Psoas muscle (tissue), 8 donors: ENCODE data around the gene ANKRD30A. TPM values are rescaled to one million over a fixed set of nuclear protein-coding genes. Genes with fewer than 3 reads are reported as not detected.
"Not testable (repeated sequence)": the region's sequence is repeated elsewhere in the genome, so short reads cannot be mapped to it uniquely, and the experiment has no call there.

Experiments
- ATAC-seq, 4 donors: fragments of 200-7000 bp; cut with Tn5 transposase; one replicate each; pipeline ENCODE4 v1.9.1; 2020; ENCODE audit warnings: moderate library complexity in 3 of 4, mild to moderate bottlenecking in 2 of 4
- DNase-seq, 2 donors: peaks; one replicate each; pipeline ENCODE4 v3.0.0-alpha.2; 2020
- H3K27ac ChIP-seq: fragments of 200-600 bp; one replicate; pipeline ENCODE4 v1.8.0; 2022
- H3K27me3 ChIP-seq, 3 donors: fragments of 200-600 bp in 1 of 3; one replicate each; pipeline versions ENCODE4 v1.6.1 to v1.8.0; 2013 to 2022; ENCODE audit warnings: low read length in 2 of 3, mild to moderate bottlenecking in 2 of 3, moderate library complexity in 1 of 3; ENCODE audit not compliant: insufficient read depth in 3 of 3
- H3K36me3 ChIP-seq, 2 donors: fragments of 200-600 bp in 1 of 2; one replicate each; pipeline versions ENCODE4 v1.6.1 to v1.8.0; 2013 to 2022; ENCODE audit warnings: low read depth in 1 of 2, mild to moderate bottlenecking in 1 of 2, moderate library complexity in 1 of 2; ENCODE audit not compliant: insufficient read depth in 1 of 2
- H3K4me1 ChIP-seq: fragments of 200-600 bp; one replicate; pipeline ENCODE4 v1.8.0; 2022
- H3K4me3 ChIP-seq: fragments of 200-600 bp; one replicate; pipeline ENCODE4 v1.8.0; 2022; ENCODE audit warnings: mild to moderate bottlenecking
- H3K9me3 ChIP-seq: fragments of 200-600 bp; one replicate; pipeline ENCODE4 v1.8.0; 2022
- WGBS, 3 donors: extraction: QIAGEN DNeasy Blood & Tissue Kit; methylation state at CpG; one replicate each; pipeline versions ENCODE4 v1.1.6 to v1.1.7; 2013; 5-methylcytosine and 5-hydroxymethylcytosine counted together
- intact Hi-C, 2 donors: fragments of 100-400 bp; cut with DNase I; formaldehyde crosslinking; loops; one replicate each; pipeline versions ENCODE4 v1.11.0 to v1.14.2; 2022
- long read RNA-seq, 2 donors: library from polyadenylated mRNA; unstranded; transcript quantifications; one replicate each; pipeline ENCODE4 v2.0.0, GENCODE V29; 2021
- polyA plus RNA-seq, 3 donors: library from polyadenylated mRNA; stranded (reverse); fragments of 200-250 nt; gene quantifications; one replicate each; pipeline ENCODE4 v1.2.3, GENCODE V29; 2013
- total RNA-seq, 4 donors: library from RNA; stranded (reverse); fragmentation: NEBNext Ultra II Directional in 2 of 4; extraction: Animal tissue kit (Norgen Biotek cat#: 25700) in 2 of 4; gene quantifications; one replicate each; pipeline versions ENCODE4 v1.2.1 to v1.2.4, GENCODE V29; 2021 to 2023
- TF ChIP-seq, protein P1 (sequence below): fragments of 200-600 bp; IDR thresholded peaks from one replicate; pipeline ENCODE4 v1.8.0; 2022; ENCODE audit warnings: antibody characterized with exemption
- donor health status: healthy with polysubstance abuse.
- donor health status: DM: no; HTN: no; CAD: no; lungs with moderate emphysema.
- donor health status: Bipolar disorder and iron deficiency.
- donor health status: healthy.
- donor health status: DM: yes; HTN: yes; CAD: no.
- donor health status: DM: no; HTN: no; CAD: no.
- donor health status: DM: no; HTN: no; CAD: no.
- donor health status: DM: yes; HTN: yes; CAD: no.

The ANKRD30A gene, protein sequence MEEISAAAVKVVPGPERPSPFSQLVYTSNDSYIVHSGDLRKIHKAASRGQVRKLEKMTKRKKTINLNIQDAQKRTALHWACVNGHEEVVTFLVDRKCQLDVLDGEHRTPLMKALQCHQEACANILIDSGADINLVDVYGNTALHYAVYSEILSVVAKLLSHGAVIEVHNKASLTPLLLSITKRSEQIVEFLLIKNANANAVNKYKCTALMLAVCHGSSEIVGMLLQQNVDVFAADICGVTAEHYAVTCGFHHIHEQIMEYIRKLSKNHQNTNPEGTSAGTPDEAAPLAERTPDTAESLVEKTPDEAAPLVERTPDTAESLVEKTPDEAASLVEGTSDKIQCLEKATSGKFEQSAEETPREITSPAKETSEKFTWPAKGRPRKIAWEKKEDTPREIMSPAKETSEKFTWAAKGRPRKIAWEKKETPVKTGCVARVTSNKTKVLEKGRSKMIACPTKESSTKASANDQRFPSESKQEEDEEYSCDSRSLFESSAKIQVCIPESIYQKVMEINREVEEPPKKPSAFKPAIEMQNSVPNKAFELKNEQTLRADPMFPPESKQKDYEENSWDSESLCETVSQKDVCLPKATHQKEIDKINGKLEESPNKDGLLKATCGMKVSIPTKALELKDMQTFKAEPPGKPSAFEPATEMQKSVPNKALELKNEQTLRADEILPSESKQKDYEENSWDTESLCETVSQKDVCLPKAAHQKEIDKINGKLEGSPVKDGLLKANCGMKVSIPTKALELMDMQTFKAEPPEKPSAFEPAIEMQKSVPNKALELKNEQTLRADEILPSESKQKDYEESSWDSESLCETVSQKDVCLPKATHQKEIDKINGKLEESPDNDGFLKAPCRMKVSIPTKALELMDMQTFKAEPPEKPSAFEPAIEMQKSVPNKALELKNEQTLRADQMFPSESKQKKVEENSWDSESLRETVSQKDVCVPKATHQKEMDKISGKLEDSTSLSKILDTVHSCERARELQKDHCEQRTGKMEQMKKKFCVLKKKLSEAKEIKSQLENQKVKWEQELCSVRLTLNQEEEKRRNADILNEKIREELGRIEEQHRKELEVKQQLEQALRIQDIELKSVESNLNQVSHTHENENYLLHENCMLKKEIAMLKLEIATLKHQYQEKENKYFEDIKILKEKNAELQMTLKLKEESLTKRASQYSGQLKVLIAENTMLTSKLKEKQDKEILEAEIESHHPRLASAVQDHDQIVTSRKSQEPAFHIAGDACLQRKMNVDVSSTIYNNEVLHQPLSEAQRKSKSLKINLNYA (N-terminal part only)
- total RNA-seq, result not detected
- not detected for polyA plus RNA-seq
- long read RNA-seq, donor 1, result 0 reads
- long read RNA-seq, donor 2, result 0 reads

DNA sequence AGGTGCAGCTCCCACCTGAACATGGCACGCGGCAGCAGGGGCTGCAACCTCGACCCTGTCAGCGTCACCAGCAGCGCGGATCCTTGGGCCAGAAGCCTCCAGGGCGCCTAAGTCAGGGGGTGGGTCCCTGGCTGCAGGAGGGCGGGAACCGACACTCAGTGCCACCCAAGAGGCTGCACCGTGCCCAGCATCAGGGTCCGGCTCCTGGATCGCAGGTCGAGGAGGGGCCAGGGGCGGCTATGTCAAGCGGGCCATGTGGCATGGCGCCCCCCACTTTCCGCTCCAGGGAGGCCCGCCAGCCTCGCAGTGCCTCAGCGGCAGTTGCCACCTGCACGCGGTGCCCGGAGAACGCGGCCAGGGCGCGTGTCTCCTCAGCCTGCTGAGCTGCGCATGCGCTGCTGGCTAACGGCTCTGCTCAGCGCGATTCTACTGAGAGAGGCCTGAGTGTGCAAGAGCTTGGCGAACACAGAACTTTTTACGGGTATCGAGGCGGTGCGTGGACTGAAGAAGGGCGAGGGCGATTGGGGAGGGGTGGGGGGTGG, at the start of gene ANKRD30A:
TSS of gene ANKRD30A (plus strand) at position 408 of the 542 bp plus-strand sequence. CDS start 190 bp downstream, outside the sequence.
- intact Hi-C loops, result no loop called here
- Histone ChIP-seq H3K9me3 (no peaks in the 10 kb centered on the region), H3K4me1 (no peaks in the 10 kb centered on the region), H3K27ac (no peak within 1 kb of the TSS), H3K27me3 (no peaks in the 10 kb centered on the region), H3K4me3 (no peak within 1 kb of the TSS), H3K36me3 (no peaks in the 10 kb centered on the region)
- TF ChIP-seq, protein P1, sequence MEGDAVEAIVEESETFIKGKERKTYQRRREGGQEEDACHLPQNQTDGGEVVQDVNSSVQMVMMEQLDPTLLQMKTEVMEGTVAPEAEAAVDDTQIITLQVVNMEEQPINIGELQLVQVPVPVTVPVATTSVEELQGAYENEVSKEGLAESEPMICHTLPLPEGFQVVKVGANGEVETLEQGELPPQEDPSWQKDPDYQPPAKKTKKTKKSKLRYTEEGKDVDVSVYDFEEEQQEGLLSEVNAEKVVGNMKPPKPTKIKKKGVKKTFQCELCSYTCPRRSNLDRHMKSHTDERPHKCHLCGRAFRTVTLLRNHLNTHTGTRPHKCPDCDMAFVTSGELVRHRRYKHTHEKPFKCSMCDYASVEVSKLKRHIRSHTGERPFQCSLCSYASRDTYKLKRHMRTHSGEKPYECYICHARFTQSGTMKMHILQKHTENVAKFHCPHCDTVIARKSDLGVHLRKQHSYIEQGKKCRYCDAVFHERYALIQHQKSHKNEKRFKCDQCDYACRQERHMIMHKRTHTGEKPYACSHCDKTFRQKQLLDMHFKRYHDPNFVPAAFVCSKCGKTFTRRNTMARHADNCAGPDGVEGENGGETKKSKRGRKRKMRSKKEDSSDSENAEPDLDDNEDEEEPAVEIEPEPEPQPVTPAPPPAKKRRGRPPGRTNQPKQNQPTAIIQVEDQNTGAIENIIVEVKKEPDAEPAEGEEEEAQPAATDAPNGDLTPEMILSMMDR, result no peak
- WGBS, 3 donors, result 88 to 93% (median 91%) methylated on average over 39 of the region's 39 CpGs
- ATAC-seq (no peak), DNase-seq (no peak)

DNA sequence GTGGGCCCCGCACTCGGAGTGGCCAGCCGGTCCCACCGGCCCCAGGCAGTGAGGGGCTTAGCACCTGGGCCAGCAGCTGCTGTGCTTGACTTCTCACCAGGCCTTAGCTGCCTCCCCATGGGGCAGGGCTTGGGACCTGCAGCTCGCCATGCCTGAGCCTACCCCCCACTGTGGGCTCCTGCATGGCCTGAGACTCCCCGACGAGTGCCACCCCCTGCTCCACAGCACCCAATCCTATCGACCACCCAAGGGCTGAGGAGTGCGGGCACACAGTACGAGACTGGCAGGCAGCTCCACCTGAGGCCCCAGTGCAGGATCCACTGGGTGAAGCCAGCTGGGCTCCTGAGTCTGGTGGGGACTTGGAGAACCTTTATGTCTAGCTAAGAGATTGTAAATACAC, 49.3 kb upstream of the ANKRD30A start:
- H3K4me3 ChIP-seq, H3K27me3 ChIP-seq, H3K36me3 ChIP-seq, ATAC-seq, H3K27ac ChIP-seq, DNase-seq, H3K4me1 ChIP-seq, H3K9me3 ChIP-seq: not testable (repeated sequence)
- WGBS, 3 donors, result 86 to 90% (median 87%) methylated on average over 10 of the region's 10 CpGs
- intact Hi-C loops, result loop anchor here in 1 of 2 donors (10.0 kb wide), 1 partner anchor 739 kb away; no protein-coding TSS in a partner anchor

DNA sequence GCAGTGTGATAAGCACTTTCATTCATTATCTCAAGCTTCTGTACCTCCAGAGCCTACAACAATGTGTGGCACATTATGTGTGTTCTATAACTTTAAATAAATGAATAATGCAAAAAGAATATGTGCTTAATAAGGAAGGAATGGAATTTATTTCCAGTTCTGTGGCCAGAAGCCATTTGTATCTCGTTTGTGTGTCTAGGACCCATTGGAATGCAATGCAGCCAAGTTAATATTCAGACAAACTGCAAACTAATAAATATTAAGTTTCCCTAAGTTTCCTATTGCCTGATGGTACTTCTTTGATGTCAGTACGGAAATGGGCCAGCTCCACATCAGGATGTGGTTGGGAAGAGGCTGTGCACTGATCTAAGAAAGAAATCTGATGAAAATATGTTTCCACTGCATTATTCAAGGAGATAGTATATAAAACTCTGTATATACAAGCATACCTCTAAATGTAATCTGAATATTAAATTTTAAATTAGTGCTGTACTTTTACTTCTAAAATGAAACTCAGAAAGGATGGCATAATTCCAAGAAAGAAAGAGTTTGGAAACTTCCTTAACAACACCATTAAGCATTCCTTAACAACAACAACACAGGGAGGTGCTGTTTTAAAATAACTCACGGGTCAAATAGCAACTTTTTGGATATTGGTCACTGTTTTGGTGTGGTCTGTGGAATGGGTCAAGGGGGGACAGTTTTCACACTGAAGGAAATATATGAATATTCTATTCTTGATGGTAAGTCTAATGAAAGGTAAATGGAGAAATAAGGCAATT, 29.4 kb upstream of the ANKRD30A start:
- Histone ChIP-seq H3K4me3 (no peak overlapping the region), H3K4me1 (no peaks in the 10 kb centered on the region), H3K36me3 (no peaks in the 10 kb centered on the region), H3K27ac (no peak overlapping the region), H3K9me3 (no peaks in the 10 kb centered on the region), H3K27me3 (no peaks in the 10 kb centered on the region)
- DNase-seq (no peak), ATAC-seq (no peak)
- intact Hi-C loops, result no loop called here
- WGBS, 3 donors, result 11 to 15% (median 13%) methylated on average over 3 of the region's 3 CpGs
- TF ChIP-seq, protein P1, result no peak

DNA sequence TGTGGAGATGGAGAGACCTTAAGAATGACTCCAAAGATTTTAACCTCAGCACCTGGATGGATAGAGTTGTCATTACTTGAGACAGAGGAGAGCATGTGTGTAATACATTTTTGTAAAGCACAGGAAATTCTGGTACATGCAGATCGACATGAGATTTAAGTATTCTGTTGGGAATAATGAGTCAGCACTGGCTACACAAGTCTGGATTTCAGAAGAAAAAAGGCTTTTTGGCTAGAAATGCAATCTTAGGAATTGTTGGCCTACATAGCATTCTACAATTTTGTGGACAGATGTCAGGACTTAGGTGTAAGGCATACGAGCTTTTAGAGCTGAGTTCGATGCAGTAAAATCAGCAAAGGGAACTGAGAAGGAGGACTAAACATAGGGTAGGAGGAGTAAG, 24.1 kb upstream of the ANKRD30A start:
- Histone ChIP-seq H3K36me3 (no peaks in the 10 kb centered on the region), H3K4me1 (no peaks in the 10 kb centered on the region), H3K9me3 (no peaks in the 10 kb centered on the region), H3K27ac (no peak overlapping the region), H3K4me3 (no peak overlapping the region), H3K27me3 (no peaks in the 10 kb centered on the region)
- intact Hi-C loops, result no loop called here
- TF ChIP-seq, protein P1, result no peak
- ATAC-seq (no peak), DNase-seq (no peak)
- WGBS, 3 donors, result 71 to 73% (median 72%) methylated on average over 3 of the region's 3 CpGs
